Measurements from ENCODE around the gene ZNF618. TPM values are rescaled to one million over a fixed set of nuclear protein-coding genes. Genes with fewer than 3 reads are reported as not detected.

Gene ZNF618
- total and polyA plus RNA-seq, 2 experiments from 2014 or later: 12.1 to 22.1 TPM

DNA sequence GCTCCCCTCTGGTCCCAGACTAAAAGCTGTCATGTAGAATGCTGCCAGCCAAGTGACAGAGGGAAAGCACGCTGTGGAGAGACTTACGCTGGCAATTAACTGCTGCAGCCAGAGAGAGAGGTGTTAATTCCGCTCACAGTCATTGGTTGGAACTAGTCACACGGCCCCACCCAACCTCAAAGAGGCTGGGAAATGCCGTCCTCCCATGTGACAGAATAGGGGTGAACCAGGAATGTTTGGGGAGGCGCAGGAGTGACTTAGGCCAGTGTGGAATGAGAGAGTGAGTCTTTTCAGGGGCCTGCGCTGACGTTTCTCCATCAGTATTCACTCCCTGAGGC, 114.4 kb downstream of the ZNF618 start:
- Mint-ChIP-seq H3K27me3 (ENCODE audit: insufficient read depth, low read depth, poor library complexity) (peaks cover 16% of the 10 kb centered on the region), H3K4me3 (no peak overlapping the region), H3K9me3 (no peaks in the 10 kb centered on the region), H3K4me1 (no peaks in the 10 kb centered on the region; the same call in 2 of the 3 replicates), H3K27ac (no peak overlapping the region), H3K36me3 (ENCODE audit: low read depth) (peaks cover 19% of the 10 kb centered on the region)
- H3K4me1 ChIP-seq (ENCODE audit: insufficient read depth): no peaks in the 10 kb centered on the region
- H3K79me2 ChIP-seq (replicated peaks; ENCODE audit: insufficient read depth): no peaks in the 10 kb centered on the region
- H3K27me3 ChIP-seq (ENCODE audit: insufficient read depth): no peaks in the 10 kb centered on the region
- H3K9me2 ChIP-seq (ENCODE audit: insufficient read depth): no peaks in the 10 kb centered on the region
- no peaks in the 10 kb centered on the region for H3F3A ChIP-seq (replicated peaks; ENCODE audit: low read depth)
- no peak overlapping the region for H3K27ac ChIP-seq (ENCODE audit: low read depth)
- H4K20me1 ChIP-seq (replicated peaks; ENCODE audit: insufficient read depth): no peaks in the 10 kb centered on the region; the same call in 1 of the 2 replicates
- H3K4me3 ChIP-seq: no peak overlapping the region
- peak; percentile 14 for DNase-seq (ENCODE audit: low spot score)
- TF ChIP-seq EZH2 (IDR thresholded peaks at IDR 0.05; ENCODE audit: low read depth, unreplicated experiment) (no peak), ZNF114 (CRISPR knock-in tag; IDR thresholded peaks at IDR 0.05) (no peak), CREB1 (CRISPR knock-in tag; IDR thresholded peaks at IDR 0.05; ENCODE audit: low read depth) (no peak), EZH2phosphoT487 (IDR thresholded peaks at IDR 0.05; ENCODE audit: unreplicated experiment) (no peak), NANOG (IDR thresholded peaks at IDR 0.05; ENCODE audit: borderline replicate concordance) (no peak), POLR2AphosphoS5 (IDR thresholded peaks at IDR 0.05; ENCODE audit: low read depth) (no peak), JUNB (IDR thresholded peaks at IDR 0.05; ENCODE audit: unreplicated experiment) (no peak), STAT1 (IDR thresholded peaks at IDR 0.05; ENCODE audit: unreplicated experiment) (no peak), ZNF331 (CRISPR knock-in tag; IDR thresholded peaks at IDR 0.05; ENCODE audit: low read depth) (no peak)
- TF ChIP-seq, protein P1, sequence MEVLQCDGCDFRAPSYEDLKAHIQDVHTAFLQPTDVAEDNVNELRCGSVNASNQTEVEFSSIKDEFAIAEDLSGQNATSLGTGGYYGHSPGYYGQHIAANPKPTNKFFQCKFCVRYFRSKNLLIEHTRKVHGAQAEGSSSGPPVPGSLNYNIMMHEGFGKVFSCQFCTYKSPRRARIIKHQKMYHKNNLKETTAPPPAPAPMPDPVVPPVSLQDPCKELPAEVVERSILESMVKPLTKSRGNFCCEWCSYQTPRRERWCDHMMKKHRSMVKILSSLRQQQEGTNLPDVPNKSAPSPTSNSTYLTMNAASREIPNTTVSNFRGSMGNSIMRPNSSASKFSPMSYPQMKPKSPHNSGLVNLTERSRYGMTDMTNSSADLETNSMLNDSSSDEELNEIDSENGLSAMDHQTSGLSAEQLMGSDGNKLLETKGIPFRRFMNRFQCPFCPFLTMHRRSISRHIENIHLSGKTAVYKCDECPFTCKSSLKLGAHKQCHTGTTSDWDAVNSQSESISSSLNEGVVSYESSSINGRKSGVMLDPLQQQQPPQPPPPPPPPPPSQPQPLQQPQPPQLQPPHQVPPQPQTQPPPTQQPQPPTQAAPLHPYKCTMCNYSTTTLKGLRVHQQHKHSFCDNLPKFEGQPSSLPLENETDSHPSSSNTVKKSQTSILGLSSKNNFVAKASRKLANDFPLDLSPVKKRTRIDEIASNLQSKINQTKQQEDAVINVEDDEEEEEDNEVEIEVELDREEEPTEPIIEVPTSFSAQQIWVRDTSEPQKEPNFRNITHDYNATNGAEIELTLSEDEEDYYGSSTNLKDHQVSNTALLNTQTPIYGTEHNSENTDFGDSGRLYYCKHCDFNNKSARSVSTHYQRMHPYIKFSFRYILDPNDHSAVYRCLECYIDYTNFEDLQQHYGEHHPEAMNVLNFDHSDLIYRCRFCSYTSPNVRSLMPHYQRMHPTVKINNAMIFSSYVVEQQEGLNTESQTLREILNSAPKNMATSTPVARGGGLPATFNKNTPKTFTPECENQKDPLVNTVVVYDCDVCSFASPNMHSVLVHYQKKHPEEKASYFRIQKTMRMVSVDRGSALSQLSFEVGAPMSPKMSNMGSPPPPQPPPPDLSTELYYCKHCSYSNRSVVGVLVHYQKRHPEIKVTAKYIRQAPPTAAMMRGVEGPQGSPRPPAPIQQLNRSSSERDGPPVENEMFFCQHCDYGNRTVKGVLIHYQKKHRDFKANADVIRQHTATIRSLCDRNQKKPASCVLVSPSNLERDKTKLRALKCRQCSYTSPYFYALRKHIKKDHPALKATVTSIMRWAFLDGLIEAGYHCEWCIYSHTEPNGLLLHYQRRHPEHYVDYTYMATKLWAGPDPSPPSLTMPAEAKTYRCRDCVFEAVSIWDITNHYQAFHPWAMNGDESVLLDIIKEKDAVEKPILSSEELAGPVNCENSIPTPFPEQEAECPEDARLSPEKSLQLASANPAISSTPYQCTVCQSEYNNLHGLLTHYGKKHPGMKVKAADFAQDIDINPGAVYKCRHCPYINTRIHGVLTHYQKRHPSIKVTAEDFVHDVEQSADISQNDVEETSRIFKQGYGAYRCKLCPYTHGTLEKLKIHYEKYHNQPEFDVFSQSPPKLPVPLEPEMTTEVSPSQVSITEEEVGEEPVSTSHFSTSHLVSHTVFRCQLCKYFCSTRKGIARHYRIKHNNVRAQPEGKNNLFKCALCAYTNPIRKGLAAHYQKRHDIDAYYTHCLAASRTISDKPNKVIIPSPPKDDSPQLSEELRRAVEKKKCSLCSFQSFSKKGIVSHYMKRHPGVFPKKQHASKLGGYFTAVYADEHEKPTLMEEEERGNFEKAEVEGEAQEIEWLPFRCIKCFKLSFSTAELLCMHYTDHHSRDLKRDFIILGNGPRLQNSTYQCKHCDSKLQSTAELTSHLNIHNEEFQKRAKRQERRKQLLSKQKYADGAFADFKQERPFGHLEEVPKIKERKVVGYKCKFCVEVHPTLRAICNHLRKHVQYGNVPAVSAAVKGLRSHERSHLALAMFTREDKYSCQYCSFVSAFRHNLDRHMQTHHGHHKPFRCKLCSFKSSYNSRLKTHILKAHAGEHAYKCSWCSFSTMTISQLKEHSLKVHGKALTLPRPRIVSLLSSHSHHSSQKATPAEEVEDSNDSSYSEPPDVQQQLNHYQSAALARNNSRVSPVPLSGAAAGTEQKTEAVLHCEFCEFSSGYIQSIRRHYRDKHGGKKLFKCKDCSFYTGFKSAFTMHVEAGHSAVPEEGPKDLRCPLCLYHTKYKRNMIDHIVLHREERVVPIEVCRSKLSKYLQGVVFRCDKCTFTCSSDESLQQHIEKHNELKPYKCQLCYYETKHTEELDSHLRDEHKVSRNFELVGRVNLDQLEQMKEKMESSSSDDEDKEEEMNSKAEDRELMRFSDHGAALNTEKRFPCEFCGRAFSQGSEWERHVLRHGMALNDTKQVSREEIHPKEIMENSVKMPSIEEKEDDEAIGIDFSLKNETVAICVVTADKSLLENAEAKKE (CRISPR knock-in tag; IDR thresholded peaks at IDR 0.05): no peak
- TF ChIP-seq, protein P2, sequence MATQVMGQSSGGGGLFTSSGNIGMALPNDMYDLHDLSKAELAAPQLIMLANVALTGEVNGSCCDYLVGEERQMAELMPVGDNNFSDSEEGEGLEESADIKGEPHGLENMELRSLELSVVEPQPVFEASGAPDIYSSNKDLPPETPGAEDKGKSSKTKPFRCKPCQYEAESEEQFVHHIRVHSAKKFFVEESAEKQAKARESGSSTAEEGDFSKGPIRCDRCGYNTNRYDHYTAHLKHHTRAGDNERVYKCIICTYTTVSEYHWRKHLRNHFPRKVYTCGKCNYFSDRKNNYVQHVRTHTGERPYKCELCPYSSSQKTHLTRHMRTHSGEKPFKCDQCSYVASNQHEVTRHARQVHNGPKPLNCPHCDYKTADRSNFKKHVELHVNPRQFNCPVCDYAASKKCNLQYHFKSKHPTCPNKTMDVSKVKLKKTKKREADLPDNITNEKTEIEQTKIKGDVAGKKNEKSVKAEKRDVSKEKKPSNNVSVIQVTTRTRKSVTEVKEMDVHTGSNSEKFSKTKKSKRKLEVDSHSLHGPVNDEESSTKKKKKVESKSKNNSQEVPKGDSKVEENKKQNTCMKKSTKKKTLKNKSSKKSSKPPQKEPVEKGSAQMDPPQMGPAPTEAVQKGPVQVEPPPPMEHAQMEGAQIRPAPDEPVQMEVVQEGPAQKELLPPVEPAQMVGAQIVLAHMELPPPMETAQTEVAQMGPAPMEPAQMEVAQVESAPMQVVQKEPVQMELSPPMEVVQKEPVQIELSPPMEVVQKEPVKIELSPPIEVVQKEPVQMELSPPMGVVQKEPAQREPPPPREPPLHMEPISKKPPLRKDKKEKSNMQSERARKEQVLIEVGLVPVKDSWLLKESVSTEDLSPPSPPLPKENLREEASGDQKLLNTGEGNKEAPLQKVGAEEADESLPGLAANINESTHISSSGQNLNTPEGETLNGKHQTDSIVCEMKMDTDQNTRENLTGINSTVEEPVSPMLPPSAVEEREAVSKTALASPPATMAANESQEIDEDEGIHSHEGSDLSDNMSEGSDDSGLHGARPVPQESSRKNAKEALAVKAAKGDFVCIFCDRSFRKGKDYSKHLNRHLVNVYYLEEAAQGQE (IDR thresholded peaks at IDR 0.05; ENCODE audit: unreplicated experiment): no peak
- TF ChIP-seq, protein P3, sequence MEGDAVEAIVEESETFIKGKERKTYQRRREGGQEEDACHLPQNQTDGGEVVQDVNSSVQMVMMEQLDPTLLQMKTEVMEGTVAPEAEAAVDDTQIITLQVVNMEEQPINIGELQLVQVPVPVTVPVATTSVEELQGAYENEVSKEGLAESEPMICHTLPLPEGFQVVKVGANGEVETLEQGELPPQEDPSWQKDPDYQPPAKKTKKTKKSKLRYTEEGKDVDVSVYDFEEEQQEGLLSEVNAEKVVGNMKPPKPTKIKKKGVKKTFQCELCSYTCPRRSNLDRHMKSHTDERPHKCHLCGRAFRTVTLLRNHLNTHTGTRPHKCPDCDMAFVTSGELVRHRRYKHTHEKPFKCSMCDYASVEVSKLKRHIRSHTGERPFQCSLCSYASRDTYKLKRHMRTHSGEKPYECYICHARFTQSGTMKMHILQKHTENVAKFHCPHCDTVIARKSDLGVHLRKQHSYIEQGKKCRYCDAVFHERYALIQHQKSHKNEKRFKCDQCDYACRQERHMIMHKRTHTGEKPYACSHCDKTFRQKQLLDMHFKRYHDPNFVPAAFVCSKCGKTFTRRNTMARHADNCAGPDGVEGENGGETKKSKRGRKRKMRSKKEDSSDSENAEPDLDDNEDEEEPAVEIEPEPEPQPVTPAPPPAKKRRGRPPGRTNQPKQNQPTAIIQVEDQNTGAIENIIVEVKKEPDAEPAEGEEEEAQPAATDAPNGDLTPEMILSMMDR (conservative IDR thresholded peaks at IDR 0.05; ENCODE audit: low read depth in 2 of 2): no peak
- TF ChIP-seq, protein P4, sequence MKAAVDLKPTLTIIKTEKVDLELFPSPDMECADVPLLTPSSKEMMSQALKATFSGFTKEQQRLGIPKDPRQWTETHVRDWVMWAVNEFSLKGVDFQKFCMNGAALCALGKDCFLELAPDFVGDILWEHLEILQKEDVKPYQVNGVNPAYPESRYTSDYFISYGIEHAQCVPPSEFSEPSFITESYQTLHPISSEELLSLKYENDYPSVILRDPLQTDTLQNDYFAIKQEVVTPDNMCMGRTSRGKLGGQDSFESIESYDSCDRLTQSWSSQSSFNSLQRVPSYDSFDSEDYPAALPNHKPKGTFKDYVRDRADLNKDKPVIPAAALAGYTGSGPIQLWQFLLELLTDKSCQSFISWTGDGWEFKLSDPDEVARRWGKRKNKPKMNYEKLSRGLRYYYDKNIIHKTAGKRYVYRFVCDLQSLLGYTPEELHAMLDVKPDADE (IDR thresholded peaks at IDR 0.05): no peak
- H3K36me3 ChIP-seq (ENCODE audit: insufficient read depth): no peaks in the 10 kb centered on the region
- peak; percentile 38; the same call in 2 of the 3 replicates for ATAC-seq
- H2AFZ ChIP-seq: no peak overlapping the region
- no peak overlapping the region for H3K4me2 ChIP-seq
